LNCAP (cell line): Measurements from ENCODE around the gene FOXP2.

Source experiments
- CTCF ChIP-seq: fragments of 450-650 bp; IDR thresholded peaks from 2 replicates; pipeline ENCODE4 v1.5.1; 2017; ENCODE audit warnings: mild to moderate bottlenecking

FOXP2 gene

DNA sequence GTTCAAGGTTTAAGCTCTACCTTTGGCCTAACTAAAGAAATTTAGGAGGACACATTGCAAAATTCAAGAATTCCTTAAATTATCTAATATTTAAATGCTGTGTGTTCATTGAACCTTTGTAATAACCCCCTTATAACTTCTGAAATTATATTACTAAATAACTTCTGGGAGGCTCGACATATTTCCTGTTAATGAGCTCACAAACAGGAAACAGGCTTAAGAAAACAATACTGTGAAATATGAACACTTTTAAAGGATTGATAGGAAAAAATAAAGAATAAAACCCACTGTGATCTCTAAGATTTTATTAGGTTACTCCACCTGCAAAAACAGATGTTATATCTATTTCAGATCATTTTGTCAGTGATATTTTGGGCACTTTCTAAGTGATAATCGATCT is 74.1 kb downstream of the FOXP2 start:
- no peak for TF ChIP-seq CTCF

DNA sequence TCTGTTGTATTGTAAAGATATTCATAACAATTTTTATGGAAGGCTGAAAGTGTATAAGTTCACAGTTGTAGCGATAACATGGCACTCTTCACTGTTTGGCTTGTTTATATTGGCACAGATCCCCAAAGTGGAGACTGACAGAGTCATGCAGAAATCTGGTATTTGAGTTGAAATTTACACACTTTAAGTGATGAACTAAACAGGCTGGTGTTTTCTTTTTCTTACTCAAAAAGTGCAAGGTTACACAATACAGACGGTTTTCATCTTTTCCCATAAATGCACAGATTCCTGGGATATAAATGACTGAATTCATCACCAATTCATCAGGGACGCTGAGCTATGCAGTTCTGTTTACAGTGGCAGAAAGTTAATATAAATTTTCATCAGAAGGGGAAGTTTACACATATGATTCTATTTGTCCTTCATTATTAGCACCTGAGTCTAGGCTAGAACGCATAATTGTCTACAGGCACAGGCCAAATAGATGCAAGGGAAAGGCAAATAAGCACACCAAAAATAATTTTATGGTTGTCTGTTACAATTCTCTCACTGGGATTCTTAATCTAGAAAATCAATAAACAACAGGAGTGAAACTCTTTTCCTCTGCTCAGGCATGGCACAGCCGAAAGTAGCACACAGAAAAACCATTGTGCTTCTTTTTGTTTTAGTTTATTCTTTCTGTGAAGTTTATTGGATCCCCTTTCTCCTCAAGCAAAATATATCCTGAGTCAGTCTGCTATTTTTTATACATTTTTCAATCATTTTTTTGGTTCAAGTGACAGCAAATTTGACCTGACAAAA is 88.0 kb downstream of the FOXP2 start:
- TF ChIP-seq CTCF: no peak

GRCh38 chr7:114504586-114504985 is 90.0 kb downstream of the FOXP2 start:
- TF ChIP-seq CTCF: no peak

DNA sequence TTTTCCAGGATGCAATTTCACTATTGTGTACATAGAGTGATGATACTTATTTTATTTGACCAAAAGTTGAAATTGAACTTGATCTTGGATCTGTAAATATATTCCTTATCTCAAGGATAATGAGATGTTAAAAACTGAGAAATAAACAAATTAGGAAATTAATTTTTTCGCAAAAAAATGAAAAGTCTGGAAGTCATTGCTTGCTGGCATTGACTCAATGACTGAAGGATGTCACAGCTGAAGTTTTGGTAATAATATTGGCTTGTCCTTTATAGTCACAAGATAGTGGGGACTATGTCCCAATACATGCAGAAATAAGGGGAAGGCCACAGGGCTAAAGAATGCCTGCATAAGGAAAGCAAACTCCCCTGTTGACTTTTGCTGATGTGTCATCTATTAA is 92.8 kb downstream of the FOXP2 start:
- no peak for TF ChIP-seq CTCF

DNA sequence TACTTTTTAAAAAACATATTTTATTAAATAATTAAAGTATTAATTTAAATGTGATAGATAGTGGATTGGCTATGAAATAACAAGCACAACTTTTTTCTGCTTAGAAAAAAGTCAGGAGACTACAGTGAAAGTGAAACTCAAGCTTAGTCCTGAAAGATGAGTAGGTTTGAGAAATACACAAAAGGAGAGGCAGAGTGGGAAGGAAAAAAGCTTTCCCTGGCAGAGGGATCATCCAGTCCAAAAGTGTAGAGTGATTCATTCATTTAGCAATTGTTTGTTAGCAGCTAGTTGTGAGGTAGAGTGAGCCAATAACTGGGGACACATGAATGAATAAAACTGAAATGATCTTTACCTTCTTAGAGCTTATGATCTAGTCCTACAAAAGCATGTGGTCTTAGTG is 93.5 kb downstream of the FOXP2 start:
- TF ChIP-seq CTCF: no peak

- TF ChIP-seq CTCF: no peak
These were observed 104.6 kb downstream of the FOXP2 start for GRCh38 chr7:114519240-114519639.

DNA sequence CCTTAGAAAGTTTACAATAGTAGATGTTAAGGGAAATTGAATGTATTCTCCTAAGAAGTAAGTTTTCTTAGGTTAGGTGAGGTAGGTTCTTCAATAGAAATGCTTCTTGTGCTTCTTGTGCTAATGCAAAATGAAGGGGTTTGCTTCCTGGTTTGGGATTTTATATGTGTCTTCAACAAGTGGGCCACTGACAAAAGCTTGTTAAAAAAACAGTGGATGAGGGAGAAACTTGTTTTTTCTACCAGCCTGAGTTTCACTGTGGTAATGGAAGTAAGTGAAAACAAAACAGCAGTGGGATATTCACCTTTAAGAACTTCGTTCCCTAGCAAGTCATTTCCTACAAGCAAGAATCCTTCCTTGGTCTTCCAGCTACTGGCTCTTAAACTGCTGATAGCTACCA is 107.5 kb downstream of the FOXP2 start:
- no peak for TF ChIP-seq CTCF

GRCh38 chr7:114527589-114527988 is 113.0 kb downstream of the FOXP2 start:
- no peak for TF ChIP-seq CTCF
